ENCODE data around the gene FCHSD1.

DNA sequence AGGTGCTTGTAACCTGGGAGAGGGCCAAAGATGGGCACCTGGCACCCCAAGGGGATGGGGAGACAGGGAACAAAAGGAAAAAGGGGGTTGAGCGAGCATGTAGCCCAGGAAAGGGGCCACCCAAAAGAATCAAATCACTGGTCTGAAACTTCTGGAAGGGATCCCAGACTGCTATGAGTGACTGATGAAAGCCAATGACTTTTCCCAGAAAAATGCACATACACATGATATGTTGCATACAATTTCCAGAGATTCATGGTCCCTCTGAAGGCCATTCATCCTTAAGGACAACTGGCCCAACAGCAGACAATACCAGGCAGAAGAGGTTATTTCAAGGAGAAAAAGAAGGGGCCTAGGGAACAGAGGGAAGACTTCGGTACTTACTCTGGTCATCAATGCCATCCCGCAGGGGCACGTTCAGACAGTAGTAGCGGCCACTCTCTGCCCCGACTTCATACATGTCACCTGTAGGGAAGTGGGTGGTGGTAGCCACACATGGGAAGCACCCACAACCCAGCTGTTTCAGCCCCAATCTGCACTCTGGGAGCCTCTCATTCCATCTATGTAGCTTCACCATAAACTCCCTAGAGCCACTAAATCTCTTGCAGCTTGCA is 22.9 kb downstream of the FCHSD1 start:
- TF ChIP-seq, protein P1, sequence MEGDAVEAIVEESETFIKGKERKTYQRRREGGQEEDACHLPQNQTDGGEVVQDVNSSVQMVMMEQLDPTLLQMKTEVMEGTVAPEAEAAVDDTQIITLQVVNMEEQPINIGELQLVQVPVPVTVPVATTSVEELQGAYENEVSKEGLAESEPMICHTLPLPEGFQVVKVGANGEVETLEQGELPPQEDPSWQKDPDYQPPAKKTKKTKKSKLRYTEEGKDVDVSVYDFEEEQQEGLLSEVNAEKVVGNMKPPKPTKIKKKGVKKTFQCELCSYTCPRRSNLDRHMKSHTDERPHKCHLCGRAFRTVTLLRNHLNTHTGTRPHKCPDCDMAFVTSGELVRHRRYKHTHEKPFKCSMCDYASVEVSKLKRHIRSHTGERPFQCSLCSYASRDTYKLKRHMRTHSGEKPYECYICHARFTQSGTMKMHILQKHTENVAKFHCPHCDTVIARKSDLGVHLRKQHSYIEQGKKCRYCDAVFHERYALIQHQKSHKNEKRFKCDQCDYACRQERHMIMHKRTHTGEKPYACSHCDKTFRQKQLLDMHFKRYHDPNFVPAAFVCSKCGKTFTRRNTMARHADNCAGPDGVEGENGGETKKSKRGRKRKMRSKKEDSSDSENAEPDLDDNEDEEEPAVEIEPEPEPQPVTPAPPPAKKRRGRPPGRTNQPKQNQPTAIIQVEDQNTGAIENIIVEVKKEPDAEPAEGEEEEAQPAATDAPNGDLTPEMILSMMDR (IDR thresholded peaks at IDR 0.05; ENCODE audit: insufficient read depth, low read depth, low read length), result no peak
- TF ChIP-seq EZH2 (IDR thresholded peaks at IDR 0.05; ENCODE audit: insufficient read depth, low read length), result no peak
